GM04504 (cell line): Measurements from ENCODE around the gene VAPB.
A peak's percentile ranks its signal among the peaks of the same experiment; 100 is the strongest.
"Not testable (repeated sequence)": the region's sequence is repeated elsewhere in the genome, so short reads cannot be mapped to it uniquely, and the experiment has no call there.

Experiments used
- DNase-seq: peaks from one replicate; pipeline ENCODE4 v3.0.0-alpha.2; 2012; ENCODE audit warnings: low read depth

The VAPB gene, protein sequence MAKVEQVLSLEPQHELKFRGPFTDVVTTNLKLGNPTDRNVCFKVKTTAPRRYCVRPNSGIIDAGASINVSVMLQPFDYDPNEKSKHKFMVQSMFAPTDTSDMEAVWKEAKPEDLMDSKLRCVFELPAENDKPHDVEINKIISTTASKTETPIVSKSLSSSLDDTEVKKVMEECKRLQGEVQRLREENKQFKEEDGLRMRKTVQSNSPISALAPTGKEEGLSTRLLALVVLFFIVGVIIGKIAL

DNA sequence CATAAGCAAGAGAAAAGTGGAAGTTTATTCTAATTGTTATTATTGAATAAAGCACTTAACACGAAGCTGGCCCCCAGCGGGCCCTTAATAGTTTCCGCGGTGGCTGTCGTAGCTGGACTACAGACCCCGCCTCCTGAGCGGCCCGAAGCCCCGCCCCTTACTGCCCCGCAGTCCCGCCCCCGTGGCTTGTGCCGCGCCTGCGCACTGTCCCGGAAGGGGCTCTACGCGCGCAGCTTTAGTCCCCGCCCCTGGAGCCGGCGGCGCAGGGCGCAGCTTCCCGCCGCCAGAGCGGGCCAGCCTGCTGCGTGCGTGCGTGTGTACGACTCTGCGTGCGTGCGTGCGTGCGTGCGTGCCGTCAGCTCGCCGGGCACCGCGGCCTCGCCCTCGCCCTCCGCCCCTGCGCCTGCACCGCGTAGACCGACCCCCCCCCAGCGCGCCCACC, at the start of gene VAPB:
Gene VAPB, plus strand, starts transcription at position 348 of the 442 bp plus-strand sequence. CDS start 231 bp downstream, outside the sequence.
- peak; percentile 89 for DNase-seq

DNA sequence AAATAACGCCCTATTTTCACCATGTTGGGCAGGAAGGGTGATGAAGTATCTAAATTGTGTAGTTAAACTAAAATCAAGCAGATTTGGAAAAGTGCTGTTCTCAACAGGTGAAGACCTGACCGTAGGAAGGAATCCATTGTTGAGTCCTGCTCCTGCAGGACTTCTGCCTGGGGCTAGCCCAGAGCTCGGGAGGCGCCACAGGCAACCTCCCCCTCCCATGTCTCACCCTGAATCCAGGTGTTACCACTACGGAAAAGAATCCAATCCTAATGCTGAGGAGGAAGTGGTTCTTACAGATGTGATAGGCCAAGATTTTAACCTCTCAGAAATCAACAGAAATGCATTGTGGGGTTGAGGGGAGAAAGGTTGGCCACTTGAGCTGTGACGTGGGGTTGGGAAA, 49.3 kb upstream of the VAPB start:
- no peak for DNase-seq

GRCh38 chr20:58340151-58340550, 48.9 kb upstream of the VAPB start:
- DNase-seq, result no peak

- DNase-seq, result no peak
Measured at GRCh38 chr20:58340853-58341252, 48.2 kb upstream of the VAPB start.

- DNase-seq, result no peak
Measured at GRCh38 chr20:58342104-58342945, 46.7 kb upstream of the VAPB start.

GRCh38 chr20:58344741-58345140, 44.3 kb upstream of the VAPB start:
- no peak for DNase-seq

- DNase-seq, result no peak
Measured at GRCh38 chr20:58349570-58349969, 39.5 kb upstream of the VAPB start.

DNA sequence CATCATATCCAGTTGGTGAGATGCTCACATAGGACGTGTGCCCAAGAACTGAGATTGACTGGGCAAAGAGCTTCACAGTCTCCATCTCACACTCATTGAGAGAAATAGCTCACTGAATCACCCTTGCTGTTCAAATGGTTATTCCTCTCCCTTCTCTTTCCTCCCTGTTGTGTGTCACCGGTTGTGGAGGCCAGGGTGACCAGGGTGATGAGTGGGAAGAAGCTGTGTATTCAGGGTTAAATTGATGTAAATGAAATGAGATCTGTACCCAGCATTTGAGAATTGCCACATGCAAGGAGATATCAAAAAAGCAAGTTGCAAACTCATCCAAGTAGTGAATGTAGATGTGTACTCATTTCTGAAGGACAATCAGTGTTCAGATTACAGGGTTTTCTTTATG, 36.6 kb upstream of the VAPB start:
- no peak for DNase-seq

- DNase-seq, result no peak
Measured at GRCh38 chr20:58359441-58359840, 29.6 kb upstream of the VAPB start.

- DNase-seq, result no peak
Measured at GRCh38 chr20:58360936-58361335, 28.1 kb upstream of the VAPB start.

DNA sequence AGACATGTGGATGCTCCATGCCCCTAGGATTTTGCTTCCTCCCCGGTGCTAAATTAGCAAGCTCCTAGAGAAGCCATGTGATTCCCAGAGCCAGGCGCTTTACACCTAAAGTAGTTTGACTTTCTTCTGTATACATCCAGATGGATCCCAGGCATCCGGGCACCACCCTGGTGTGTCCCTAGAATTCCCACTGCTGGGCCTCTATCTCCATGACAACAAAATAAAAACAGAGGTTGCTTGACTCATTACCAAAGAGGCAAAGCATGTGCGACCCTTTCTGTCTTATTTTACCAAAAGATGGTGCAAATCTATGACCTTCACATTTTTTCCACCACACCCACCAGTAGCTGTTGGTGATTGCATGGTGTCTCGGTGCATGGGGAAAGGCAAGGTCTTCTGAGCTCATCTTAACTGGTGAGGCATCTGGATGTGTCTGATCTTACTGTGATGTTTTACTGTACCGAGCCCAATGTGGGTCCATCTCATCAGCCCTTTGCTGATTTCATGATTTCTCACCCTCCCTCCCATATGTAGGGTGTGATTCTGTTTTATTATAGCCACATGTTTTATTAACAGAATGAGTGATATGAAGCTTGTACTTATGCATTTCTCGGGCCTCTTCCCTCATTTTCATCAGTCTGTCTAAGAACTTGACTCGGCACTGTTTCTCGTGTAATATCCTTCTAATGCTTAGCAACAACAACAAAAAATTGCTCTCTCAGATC, 27.4 kb upstream of the VAPB start:
- peak; percentile 69 for DNase-seq

DNA sequence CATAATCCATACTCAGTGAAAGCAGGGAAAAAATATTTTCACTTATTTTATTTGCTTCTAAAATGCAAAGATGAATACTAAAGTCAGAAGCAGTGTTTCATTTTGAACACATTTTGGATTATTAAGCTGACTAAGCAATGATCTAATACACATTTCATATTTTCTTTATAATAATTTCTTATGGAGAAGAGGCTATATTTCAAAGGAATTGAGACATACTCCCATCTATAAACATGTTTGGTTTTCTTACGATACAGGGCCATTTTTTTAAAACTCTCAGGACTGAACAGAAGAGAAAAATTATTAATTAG, 26.9 kb upstream of the VAPB start:
- no peak for DNase-seq

DNA sequence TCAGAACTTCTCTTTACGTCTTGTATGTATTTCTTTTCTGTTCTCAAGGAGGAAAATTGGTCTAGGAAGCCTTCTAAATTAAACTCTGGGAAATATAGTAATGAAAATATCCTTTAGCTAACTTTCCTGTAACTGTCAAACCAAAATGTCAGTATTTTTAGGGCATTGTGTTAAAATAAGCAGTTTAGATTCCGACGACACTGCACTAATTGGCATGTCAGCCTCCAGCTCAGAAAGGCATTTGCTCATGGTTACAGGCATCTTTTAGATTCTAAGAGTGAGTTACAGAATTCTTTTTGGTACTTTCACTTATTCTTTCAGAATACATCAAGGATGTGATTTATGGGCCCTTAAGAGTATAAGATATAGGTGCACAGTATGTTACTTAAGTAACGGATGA, 26.1 kb upstream of the VAPB start:
- no peak for DNase-seq

- DNase-seq, result no peak
Measured at GRCh38 chr20:58366866-58367265, 22.2 kb upstream of the VAPB start.

DNA sequence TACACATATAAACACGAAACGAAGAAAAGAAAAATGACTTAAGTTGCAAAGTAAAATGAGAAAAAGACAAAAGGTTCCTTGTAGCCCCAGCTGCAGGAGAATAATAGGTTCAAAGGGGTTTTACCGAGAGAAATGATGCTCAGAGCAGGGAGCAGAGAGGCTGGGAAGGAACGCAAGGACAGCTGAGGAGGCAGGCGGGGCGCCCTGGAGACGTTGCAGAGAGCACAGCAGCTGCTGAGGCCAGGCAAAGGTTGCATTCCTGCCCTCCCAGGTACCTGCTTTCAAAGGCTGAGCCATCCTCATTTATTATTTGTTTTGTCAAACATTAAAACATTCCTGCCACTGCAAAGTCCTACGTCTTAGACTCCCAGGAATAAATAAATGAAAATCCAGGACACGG, 16.2 kb upstream of the VAPB start:
- DNase-seq, result no peak

DNA sequence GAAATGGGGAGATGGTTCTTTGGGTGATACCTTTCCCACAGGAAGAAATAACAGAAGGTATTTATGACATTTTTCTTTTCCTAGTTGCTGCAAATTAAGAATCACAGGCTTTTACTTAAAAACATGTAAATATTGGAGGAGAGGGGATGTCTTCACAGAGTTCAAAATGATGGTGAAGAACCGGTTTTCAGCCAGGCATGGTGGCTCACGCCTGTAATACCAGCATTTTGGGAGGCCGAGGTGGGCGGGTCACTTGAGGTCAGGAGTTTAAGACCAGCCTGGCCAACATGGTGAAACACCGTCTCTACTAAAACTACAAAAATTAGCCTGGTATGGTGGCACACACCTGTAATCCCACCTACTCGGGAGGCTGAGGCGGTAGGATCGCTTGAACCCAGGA, 15.7 kb upstream of the VAPB start:
- DNase-seq, result not testable (repeated sequence)

DNA sequence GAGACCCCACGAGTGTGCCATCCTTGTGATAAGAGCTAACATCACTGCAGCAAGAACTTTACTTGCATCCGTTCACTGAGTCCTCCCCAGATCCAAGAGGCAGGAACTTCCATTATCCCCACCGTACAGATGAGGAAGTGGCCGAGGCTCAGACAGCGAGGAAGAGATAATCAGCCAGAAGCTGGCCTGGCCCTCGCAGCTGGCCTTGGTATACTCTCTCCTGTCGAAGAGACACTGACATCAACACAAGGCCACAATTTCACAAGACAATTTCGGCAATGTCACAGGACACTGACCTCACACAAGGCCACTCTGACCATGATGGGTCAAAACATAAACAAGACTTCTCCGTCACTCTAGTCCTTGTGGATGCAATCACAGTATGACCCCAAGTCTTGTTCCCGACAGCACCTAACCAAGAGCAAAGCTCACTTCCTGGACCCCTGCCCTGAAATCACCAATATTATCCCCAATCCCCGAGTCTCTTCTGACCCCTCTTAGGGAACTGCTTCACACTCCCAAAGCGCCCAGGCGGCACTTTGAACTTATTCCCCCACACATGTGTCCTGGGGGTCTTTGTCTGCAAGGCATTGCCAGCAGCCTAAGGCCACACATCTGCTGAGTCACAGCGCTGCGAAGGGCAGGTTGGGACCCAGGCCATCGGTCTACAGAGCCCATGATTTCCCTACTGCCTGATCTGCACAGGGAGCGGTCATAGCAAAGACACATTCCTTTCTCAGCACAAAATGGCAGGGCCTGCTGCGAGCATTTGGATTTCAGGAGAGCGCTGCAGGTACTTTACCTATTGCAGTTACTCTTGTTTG, 14.8 kb upstream of the VAPB start:
- no peak for DNase-seq

GRCh38 chr20:58374906-58375758, 13.9 kb upstream of the VAPB start:
- DNase-seq, result no peak

DNA sequence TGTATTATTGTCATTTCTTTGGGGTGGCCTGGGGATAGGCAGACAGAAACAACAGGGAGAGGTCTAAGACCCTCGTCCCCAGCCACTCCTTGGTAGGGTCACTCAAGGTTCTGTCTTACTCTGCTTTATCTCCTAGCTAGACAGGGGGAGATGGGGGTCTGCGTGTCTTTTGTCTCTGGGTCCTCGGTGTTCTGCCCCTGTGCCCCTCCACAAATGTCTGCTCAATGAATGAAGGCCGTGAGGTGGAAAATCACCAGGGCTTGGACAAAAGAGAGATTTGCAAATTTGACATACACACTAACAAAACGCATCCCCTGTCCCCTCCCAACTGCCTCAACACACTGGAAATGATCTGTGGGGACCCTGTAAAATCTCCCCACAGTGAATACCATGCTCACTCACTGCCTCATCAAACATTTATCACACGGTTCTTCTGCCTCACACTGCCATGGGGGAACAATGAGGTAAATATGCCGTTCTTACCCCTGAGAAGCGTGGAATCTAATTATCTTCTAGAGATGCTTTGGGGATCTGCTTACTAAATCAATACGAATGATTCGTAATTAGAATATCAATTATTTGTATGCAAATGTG, 13.2 kb upstream of the VAPB start:
- no peak for DNase-seq

DNA sequence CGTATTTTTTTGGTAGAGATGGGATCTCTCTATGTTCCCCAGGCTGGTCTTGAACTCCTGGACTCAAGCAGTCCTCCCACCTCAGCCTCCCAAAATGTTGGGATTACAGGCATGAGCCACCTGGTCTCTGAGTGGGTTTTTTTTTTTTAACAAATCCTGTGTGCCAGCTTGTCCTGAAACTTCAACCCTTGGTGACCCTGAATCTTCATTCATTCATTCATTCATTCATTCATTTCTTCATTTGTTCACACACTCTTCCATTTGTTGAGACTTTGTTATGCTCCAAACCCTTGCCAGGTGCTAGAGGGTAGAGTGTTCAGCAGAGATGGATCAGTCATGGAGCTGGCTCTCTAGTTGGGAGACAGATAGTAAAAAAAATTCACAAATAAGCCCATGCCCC, 12.0 kb upstream of the VAPB start:
- DNase-seq, result no peak
